ENCODE data around the gene SEC16A. TPM values are rescaled to one million over a fixed set of nuclear protein-coding genes. Genes with fewer than 3 reads are reported as not detected.

SEC16A gene
- total RNA-seq, 6 experiments from 2014 or later: 46.9 to 108 (median 72.0) TPM

- Histone ChIP-seq H3K9me3 (no peaks in the 10 kb centered on the region), H3K4me3 (no peak overlapping the region), H3K36me3 (no peaks in the 10 kb centered on the region), H3K27ac (no peak overlapping the region), H3K4me1 (peaks cover 0 to 38% (median 17%) of the 10 kb centered on the region in 4 donors), H3K27me3 (no peaks in the 10 kb centered on the region)
- TF ChIP-seq POLR2A (IDR thresholded peaks at IDR 0.05) (no peak), CTCF (IDR thresholded peaks at IDR 0.05) (peak; percentile 97 to 99 (median 99))
- ATAC-seq: peak; percentile 51 to 59 (median 56)
- WGBS (ENCODE audit: insufficient coverage, low coverage, low lambda C conversion rate, missing lambda C conversion rate): 7% methylated on average over 16 of the region's 22 CpGs
- intact Hi-C loops (cut with DNase I): loop anchor here in 1 of 2 donors (5.0 kb wide), 1 partner anchor 139 kb away; no protein-coding TSS in a partner anchor
- DNase-seq: peak; percentile 80 to 85 (median 85)
Measured at GRCh38 chr9:136488247-136489214, 5.7 kb upstream of the SEC16A start.

- Histone ChIP-seq H3K9me3 (no peaks in the 10 kb centered on the region), H3K4me1 (peaks cover 0 to 38% (median 17%) of the 10 kb centered on the region in 4 donors), H3K36me3 (no peaks in the 10 kb centered on the region), H3K27me3 (no peaks in the 10 kb centered on the region), H3K4me3 (no peak overlapping the region), H3K27ac (no peak overlapping the region)
- DNase-seq (no peak), ATAC-seq (no peak)
- WGBS (ENCODE audit: insufficient coverage, low coverage, low lambda C conversion rate, missing lambda C conversion rate): 92% methylated on average over 5 of the region's 7 CpGs
- TF ChIP-seq POLR2A (IDR thresholded peaks at IDR 0.05): no peak
- TF ChIP-seq CTCF (IDR thresholded peaks at IDR 0.05): no peak
- intact Hi-C loops (cut with DNase I): loop anchor here in 1 of 2 donors (5.0 kb wide), 1 partner anchor 140 kb away; no protein-coding TSS in a partner anchor
Measured at GRCh38 chr9:136487672-136488071, 4.8 kb upstream of the SEC16A start.

- intact Hi-C loops (cut with DNase I): loop anchor here in 1 of 2 donors (5.0 kb wide), 1 partner anchor 140 kb away; no protein-coding TSS in a partner anchor
- 96% methylated on average over 5 of the region's 18 CpGs for WGBS (ENCODE audit: insufficient coverage, low coverage, low lambda C conversion rate, missing lambda C conversion rate)
- DNase-seq (no peak), ATAC-seq (no peak)
- peaks cover 0 to 40% (median 18%) of the 10 kb centered on the region in 4 donors for H3K4me1 ChIP-seq
- TF ChIP-seq CTCF (IDR thresholded peaks at IDR 0.05) (no peak), POLR2A (IDR thresholded peaks at IDR 0.05) (no peak)
- no peaks in the 10 kb centered on the region for H3K9me3 ChIP-seq
- no peaks in the 10 kb centered on the region for H3K36me3 ChIP-seq
- no peak overlapping the region for H3K27ac ChIP-seq
- no peak overlapping the region for H3K4me3 ChIP-seq
- no peaks in the 10 kb centered on the region for H3K27me3 ChIP-seq
Measured at GRCh38 chr9:136486823-136487620, 4.2 kb upstream of the SEC16A start.

GRCh38 chr9:136486131-136486530 is 3.3 kb upstream of the SEC16A start:
- Histone ChIP-seq H3K36me3 (no peaks in the 10 kb centered on the region), H3K4me3 (no peak overlapping the region), H3K9me3 (no peaks in the 10 kb centered on the region), H3K4me1 (peaks cover 0 to 48% (median 22%) of the 10 kb centered on the region in 4 donors), H3K27me3 (no peaks in the 10 kb centered on the region), H3K27ac (peak overlapping the region in 2 of 3 donors; percentile 56 to 96)
- DNase-seq: no peak
- TF ChIP-seq CTCF (IDR thresholded peaks at IDR 0.05): no peak
- TF ChIP-seq POLR2A (IDR thresholded peaks at IDR 0.05): no peak
- ATAC-seq: no peak
- intact Hi-C loops (cut with DNase I): loop anchor here in 1 of 2 donors (5.0 kb wide), 1 partner anchor 141 kb away; no protein-coding TSS in a partner anchor
- WGBS (ENCODE audit: insufficient coverage, low coverage, low lambda C conversion rate, missing lambda C conversion rate): 77% methylated on average over 3 of the region's 7 CpGs
